Esophagus (tissue), 2 donors: ENCODE measurements around the gene TMEM232. TPM values are rescaled to one million over a fixed set of nuclear protein-coding genes. Genes with fewer than 3 reads are reported as not detected.
"Not testable (repeated sequence)": the region's sequence is repeated elsewhere in the genome, so short reads cannot be mapped to it uniquely, and the experiment has no call there.

Experiments used
- H3K27ac ChIP-seq, 2 donors: one replicate each; pipeline ENCODE4 v1.5.1; 2013; ENCODE audit warnings: low read depth in 2 of 2, mild to moderate bottlenecking in 2 of 2, inconsistent platforms in 1 of 2, low read length in 1 of 2, moderate library complexity in 1 of 2
- H3K27me3 ChIP-seq, 2 donors: one replicate each; pipeline ENCODE4 v1.6.1; 2013; ENCODE audit warnings: low read length in 2 of 2, control low read depth in 1 of 2, mild to moderate bottlenecking in 1 of 2; ENCODE audit not compliant: insufficient read depth in 2 of 2, control insufficient read depth in 1 of 2
- H3K36me3 ChIP-seq, 2 donors: one replicate each; pipeline ENCODE4 v1.6.1; 2013; ENCODE audit warnings: low read length in 1 of 2; ENCODE audit not compliant: control insufficient read depth in 2 of 2, insufficient read depth in 2 of 2
- H3K4me1 ChIP-seq, 2 donors: one replicate each; pipeline ENCODE4 v1.6.1; 2013; ENCODE audit warnings: low read length in 1 of 2; ENCODE audit not compliant: control insufficient read depth in 2 of 2, insufficient read depth in 2 of 2
- H3K4me3 ChIP-seq, 2 donors: one replicate each; pipeline ENCODE4 v1.5.1; 2013; ENCODE audit warnings: low read length in 2 of 2, mild to moderate bottlenecking in 2 of 2, low read depth in 1 of 2, moderate library complexity in 1 of 2
- H3K9me3 ChIP-seq, 2 donors: one replicate each; pipeline ENCODE4 v1.6.1; 2013; ENCODE audit warnings: mild to moderate bottlenecking in 2 of 2, low read depth in 1 of 2, low read length in 1 of 2, moderate library complexity in 1 of 2; ENCODE audit not compliant: control insufficient read depth in 2 of 2, insufficient read depth in 1 of 2
- WGBS, 2 donors: extraction: QIAGEN DNeasy Blood & Tissue Kit; methylation state at CpG; one replicate each; pipeline ENCODE4 v1.1.7; 2013; 5-methylcytosine and 5-hydroxymethylcytosine counted together
- polyA plus RNA-seq, 2 donors: library from polyadenylated mRNA; stranded (reverse); fragments of 200-250 nt; gene quantifications; one replicate each; pipeline ENCODE4 v1.2.3, GENCODE V29; 2013
- donor health status: healthy with polysubstance abuse.
- donor health status: Bipolar disorder and iron deficiency.

The TMEM232 gene
- polyA plus RNA-seq, 2 donors = 0.49 to 0.65 TPM

DNA sequence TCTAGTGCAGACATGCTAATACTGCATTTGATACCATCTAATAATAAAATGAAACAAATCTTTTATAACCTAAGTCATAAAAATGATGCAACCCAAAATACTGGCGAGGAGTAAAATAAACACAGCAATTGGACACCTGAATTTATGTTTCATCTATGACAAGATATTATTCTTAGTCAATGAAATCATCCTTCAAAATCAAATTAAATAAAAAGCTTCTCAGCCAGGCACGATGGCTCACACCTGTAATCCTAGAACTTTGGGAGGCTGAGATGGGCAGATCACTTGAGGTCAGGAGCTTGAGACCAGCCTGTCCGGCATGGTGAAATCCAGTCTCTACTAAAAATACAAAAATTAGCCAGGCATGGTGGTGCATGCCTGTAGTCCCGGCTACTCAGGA is 179.0 kb downstream of the TMEM232 start:
- Histone ChIP-seq H3K36me3 (no peaks in the 10 kb centered on the region), H3K27ac (no peak overlapping the region), H3K4me3 (no peak overlapping the region), H3K4me1 (no peaks in the 10 kb centered on the region), H3K27me3 (no peaks in the 10 kb centered on the region), H3K9me3 (no peaks in the 10 kb centered on the region)
- 82 to 86% methylated on average over 4 of the region's 4 CpGs for WGBS, 2 donors

DNA sequence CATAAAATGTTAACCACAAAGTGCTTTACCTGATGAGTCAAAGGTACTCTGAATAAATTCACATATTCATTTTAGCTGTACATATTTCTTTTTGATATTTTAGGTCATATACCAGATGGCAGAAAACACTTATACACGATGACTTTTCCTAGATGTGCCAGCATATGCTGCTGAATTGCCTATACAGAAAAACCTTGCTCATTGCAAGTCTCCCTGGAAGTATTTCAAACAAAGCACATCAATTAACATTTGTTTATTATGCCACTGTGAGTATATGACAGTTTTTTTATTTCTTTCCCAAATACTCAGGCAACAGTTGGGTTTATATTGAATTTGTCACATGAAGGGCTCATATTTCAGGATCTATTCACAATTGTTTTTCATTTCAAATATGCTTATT is 180.8 kb downstream of the TMEM232 start:
- WGBS, 2 donors = 77% methylated on average over 1 of the region's 1 CpG
- Histone ChIP-seq H3K27me3 (no peaks in the 10 kb centered on the region), H3K4me3 (no peak overlapping the region), H3K27ac (no peak overlapping the region), H3K9me3 (no peaks in the 10 kb centered on the region), H3K4me1 (no peaks in the 10 kb centered on the region), H3K36me3 (no peaks in the 10 kb centered on the region)

DNA sequence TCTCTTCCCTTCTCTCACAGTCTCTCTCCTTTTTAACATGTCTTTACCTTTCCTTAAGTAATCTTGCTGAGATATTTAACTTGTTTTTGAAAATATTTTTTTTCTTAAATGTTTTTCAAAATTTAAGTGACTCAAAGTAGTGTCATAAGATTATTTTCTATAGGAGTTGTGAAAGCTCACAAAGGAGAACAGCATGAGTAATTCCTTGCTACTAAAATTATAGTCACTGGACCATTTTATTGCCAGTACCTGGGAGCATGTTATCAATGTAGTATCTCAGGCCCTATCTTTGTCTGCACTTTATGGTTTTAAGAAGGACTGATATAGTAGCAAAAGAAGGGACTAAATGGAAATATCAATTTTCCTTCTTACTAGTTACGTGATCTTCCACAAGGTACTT is 181.9 kb downstream of the TMEM232 start:
- no peak overlapping the region for H3K27ac ChIP-seq
- no peaks in the 10 kb centered on the region for H3K9me3 ChIP-seq
- H3K36me3 ChIP-seq = no peaks in the 10 kb centered on the region
- no peaks in the 10 kb centered on the region for H3K4me1 ChIP-seq
- WGBS, 2 donors = 90 to 94% methylated on average over 1 of the region's 1 CpG
- no peak overlapping the region for H3K4me3 ChIP-seq
- no peaks in the 10 kb centered on the region for H3K27me3 ChIP-seq

DNA sequence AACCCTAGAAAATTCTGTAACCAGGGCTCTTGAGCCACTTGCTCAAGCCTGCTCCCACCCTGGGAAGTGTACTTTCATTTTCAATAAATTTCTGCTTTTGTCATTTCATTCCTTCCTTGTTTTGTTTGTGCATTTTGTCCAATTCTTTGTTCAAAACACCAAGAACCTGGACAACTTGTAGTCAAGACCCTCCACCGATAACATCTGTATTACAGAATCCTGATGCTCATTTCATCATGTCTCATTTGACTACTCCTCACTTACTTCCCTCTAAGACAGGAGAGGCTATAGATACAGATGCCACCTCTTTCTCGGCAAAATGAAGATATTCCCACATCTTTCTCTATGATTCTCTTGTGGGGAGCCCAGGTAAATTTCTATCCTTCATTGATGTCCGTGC is 183.5 kb downstream of the TMEM232 start:
- Histone ChIP-seq H3K27ac (no peak overlapping the region), H3K27me3 (no peaks in the 10 kb centered on the region), H3K36me3 (no peaks in the 10 kb centered on the region), H3K4me1 (no peaks in the 10 kb centered on the region), H3K4me3 (no peak overlapping the region), H3K9me3 (no peaks in the 10 kb centered on the region)
- WGBS, 2 donors = 87 to 88% methylated on average over 3 of the region's 3 CpGs

DNA sequence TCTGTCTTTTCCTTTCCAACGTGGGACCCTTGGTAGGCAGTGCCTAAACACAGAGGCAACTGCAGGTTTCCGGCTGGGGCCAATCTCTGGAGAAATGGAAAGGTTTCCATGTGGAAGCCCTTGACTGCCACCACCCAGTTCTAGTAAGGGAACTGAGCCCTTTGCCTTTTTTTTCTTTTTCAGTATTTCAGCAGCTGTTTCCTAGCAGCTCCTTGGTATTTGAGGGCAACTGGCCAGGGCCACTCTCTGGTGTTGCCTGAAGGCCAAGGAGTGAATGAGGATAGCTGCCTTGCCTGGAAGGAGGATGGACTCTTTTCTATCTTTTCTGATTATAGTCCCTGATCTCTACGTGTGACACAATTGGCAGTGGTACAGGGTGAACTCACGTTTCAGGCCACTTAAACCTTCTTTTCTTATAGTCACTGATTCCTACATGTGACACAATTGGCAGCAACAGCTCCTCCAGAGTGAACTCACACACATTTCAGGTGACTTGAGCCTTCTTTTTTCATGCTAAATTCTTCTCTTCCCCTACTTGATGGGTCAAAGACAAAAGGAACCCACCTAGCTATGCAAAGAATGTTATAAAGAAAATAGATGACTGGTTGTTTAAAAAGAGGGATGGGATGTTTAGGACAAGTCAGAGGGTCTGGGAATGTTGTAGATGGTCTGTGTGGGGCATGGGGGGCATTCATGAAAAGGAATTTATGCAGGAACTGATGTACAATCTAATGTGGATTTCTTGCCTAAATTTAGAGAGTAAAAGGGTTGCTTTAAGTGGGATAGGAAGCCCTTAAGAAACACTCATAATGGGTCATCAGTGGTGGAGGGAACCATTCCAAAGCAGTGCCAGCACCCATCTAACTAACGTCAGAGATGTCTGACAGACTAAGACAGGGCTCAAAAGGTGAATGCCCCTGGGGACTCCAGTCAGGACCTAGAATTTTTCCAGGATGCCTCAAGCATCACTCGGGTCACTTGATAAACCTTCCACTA is 190.1 kb downstream of the TMEM232 start:
- no peaks in the 10 kb centered on the region for H3K9me3 ChIP-seq
- H3K27ac ChIP-seq = no peak overlapping the region
- H3K27me3 ChIP-seq = no peaks in the 10 kb centered on the region
- H3K36me3 ChIP-seq = no peaks in the 10 kb centered on the region
- H3K4me3 ChIP-seq = no peak overlapping the region
- no peaks in the 10 kb centered on the region for H3K4me1 ChIP-seq
- WGBS, 2 donors = 51% methylated on average over 6 of the region's 6 CpGs

DNA sequence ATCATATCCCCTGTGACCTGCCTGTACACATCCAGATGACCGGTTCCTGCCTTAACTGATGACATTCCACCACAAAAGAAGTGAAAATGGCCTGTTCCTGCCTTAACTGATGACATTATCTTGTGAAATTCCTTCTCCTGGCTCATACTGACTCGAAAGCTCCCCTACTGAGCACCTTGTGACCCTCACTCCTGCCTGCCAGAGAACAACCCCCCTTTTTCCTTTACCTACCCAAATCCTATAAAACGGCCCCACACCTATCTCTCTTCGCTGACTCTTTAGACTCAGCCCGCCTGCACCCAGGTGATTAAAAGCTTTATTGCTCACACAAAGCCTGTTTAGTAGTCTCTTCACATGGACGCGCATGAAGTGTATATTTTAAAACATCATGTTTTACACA is 191.3 kb downstream of the TMEM232 start:
- H3K27ac ChIP-seq, H3K4me3 ChIP-seq, H3K27me3 ChIP-seq, H3K36me3 ChIP-seq, H3K4me1 ChIP-seq, H3K9me3 ChIP-seq: not testable (repeated sequence)
- WGBS, 2 donors = 77 to 81% methylated on average over 7 of the region's 7 CpGs

DNA sequence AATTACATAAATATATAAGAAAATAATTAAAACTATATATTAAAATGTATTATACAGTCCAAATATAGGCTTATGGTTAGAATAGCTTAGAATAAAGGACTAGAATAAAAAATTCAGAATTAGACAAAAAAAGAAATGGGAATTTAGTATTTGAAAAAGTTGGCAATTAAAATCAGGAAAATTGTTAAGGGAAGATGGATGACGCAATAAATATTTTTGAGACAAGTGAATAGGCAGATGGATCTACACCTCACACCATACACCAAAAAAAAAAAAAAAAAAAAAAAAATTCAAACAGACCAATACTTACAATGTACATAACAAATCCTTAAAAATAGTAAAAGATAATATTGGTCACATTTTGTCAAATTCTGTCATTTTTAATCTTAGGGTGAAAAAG is 200.7 kb downstream of the TMEM232 start:
- WGBS, 2 donors = 95 to 100% methylated on average over 1 of the region's 1 CpG
- Histone ChIP-seq H3K4me1 (no peaks in the 10 kb centered on the region), H3K27ac (no peak overlapping the region), H3K9me3 (no peaks in the 10 kb centered on the region), H3K27me3 (no peaks in the 10 kb centered on the region), H3K36me3 (no peaks in the 10 kb centered on the region), H3K4me3 (no peak overlapping the region)

DNA sequence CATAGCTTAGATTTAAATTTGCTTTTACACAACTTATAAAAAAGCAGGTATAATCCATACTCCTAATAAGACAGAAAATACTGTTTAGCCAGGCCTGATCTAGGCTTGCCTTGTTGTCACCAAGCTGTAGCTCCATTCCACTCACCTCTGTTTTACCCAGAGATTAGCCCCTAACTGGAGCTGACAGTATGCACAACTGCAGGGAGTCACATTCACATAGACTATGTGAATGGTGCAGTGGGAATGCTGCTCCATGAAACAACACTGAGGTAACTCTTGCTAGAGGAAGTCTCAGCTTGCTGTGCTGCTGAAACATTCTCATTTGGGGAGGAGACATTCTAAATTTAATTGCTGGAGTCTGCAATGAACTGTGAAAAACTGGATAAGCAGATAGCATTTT is 209.1 kb downstream of the TMEM232 start:
- no peak overlapping the region for H3K27ac ChIP-seq
- H3K27me3 ChIP-seq = no peaks in the 10 kb centered on the region
- no peaks in the 10 kb centered on the region for H3K4me1 ChIP-seq
- H3K4me3 ChIP-seq = no peak overlapping the region
- no peaks in the 10 kb centered on the region for H3K36me3 ChIP-seq
- no peaks in the 10 kb centered on the region for H3K9me3 ChIP-seq

DNA sequence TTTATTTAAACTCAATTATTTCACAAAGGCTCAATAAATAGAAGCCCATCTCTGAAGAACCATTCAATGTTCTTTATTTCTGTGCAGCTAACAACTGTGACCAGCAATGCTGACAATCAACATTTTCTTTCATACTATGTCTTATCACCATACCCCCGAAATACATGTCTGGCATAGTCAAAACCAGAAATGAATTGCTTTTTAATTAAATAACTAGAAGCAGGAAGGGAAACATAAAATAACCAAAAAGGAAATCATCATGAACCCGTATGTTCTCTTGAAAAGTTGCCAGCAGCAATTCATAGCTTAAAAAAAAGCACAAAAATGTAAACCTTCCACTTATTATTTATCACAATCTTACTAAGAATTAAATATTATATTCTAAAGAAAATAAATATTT is 212.4 kb downstream of the TMEM232 start:
- Histone ChIP-seq H3K4me1 (no peaks in the 10 kb centered on the region), H3K27me3 (no peaks in the 10 kb centered on the region), H3K4me3 (no peak overlapping the region), H3K9me3 (no peaks in the 10 kb centered on the region), H3K36me3 (no peaks in the 10 kb centered on the region), H3K27ac (no peak overlapping the region)
- WGBS, 2 donors = 20 to 41% methylated on average over 2 of the region's 2 CpGs

DNA sequence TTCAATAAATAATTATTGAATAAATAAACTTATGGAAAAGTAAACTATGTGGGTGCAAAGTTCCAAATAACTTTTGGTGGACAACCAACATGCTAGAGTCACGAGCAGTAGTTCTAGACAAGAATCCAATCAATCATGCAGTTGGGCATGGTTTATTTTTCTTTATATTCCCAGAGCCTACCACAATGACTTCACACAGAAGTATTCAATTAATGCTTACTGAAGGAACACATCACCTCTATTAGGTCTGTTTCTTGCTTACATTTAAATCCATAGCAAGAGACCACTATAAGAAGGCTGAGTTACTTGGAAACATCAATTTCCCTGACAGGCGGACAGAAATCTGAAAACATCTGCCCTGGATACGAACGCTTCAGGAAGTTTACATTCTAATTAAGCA is 214.2 kb downstream of the TMEM232 start:
- 59 to 71% methylated on average over 4 of the region's 4 CpGs for WGBS, 2 donors
- Histone ChIP-seq H3K9me3 (no peaks in the 10 kb centered on the region), H3K27me3 (no peaks in the 10 kb centered on the region), H3K27ac (no peak overlapping the region), H3K36me3 (no peaks in the 10 kb centered on the region), H3K4me1 (no peaks in the 10 kb centered on the region), H3K4me3 (no peak overlapping the region)
